Caco-2 (cell line): ENCODE results near the gene ENPP7. TPM values are rescaled to one million over a fixed set of nuclear protein-coding genes. Genes with fewer than 3 reads are reported as not detected.

ENCODE experiments used
- BruUV-seq: library from RNA; stranded (reverse); fragments of 400-500 nt; replicated peaks from 2 replicates; lab custom pipeline; 2021; lab: Mats Ljungman, UMichigan
- CTCF ChIA-PET: fragments of 300-600 bp; sonication (Branson Sonifier 250); formaldehyde crosslinking; loops from one replicate; lab custom pipeline; 2022; ENCODE audit warnings: antibody characterized with exemption; lab: Charles Lee
- POLR2A ChIA-PET: fragments of 300-600 bp; sonication (Branson Sonifier 250); formaldehyde crosslinking; loops from one replicate; lab custom pipeline; 2022; ENCODE audit warnings: antibody characterized with exemption; lab: Charles Lee
- DNase-seq, 2 experiments: peaks; one replicate each; pipeline versions ENCODE4 v3.0.0 to v3.0.0-alpha.2; 2020 to 2022
- H3K27me3 ChIP-seq: replicated peaks from 2 replicates; pipeline ENCODE4 v1.6.0; 2011; ENCODE audit warnings: low read length; ENCODE audit not compliant: control insufficient read depth, insufficient read depth
- H3K36me3 ChIP-seq: 2 replicates; pipeline ENCODE4 v1.5.1; 2011; ENCODE audit warnings: low read length; ENCODE audit not compliant: control insufficient read depth, insufficient read depth
- H3K4me1 ChIP-seq: fragments of 250-450 bp; sonication (Bioruptor Pico); 2 replicates; pipeline ENCODE4 v1.5.1; 2020; ENCODE audit warnings: mild to moderate bottlenecking
- H3K4me3 ChIP-seq: 2 replicates; pipeline ENCODE4 v1.5.1; 2011; ENCODE audit warnings: low read depth, mild to moderate bottlenecking, control low read depth, low read length
- H3K9me3 ChIP-seq: fragments of 250-450 bp; sonication (Bioruptor Pico); 2 replicates; pipeline ENCODE4 v1.5.1; 2020; ENCODE audit warnings: mild to moderate bottlenecking, moderate library complexity
- H3K27ac Mint-ChIP-seq: one replicate; pipeline ENCODE4 v1.8.0; 2022; ENCODE audit warnings: mixed read lengths; ENCODE audit not compliant: unreplicated experiment
- H3K27me3 Mint-ChIP-seq: one replicate; pipeline ENCODE4 v1.8.0; 2022; ENCODE audit warnings: mixed read lengths; ENCODE audit not compliant: insufficient read depth, unreplicated experiment
- H3K36me3 Mint-ChIP-seq: one replicate; pipeline ENCODE4 v1.8.0; 2022; ENCODE audit warnings: mild to moderate bottlenecking, mixed read lengths; ENCODE audit not compliant: insufficient read depth, unreplicated experiment
- H3K4me1 Mint-ChIP-seq: one replicate; pipeline ENCODE4 v1.8.0; 2022; ENCODE audit warnings: low read depth, mixed read lengths; ENCODE audit not compliant: unreplicated experiment
- H3K4me3 Mint-ChIP-seq: one replicate; pipeline ENCODE4 v1.8.0; 2022; ENCODE audit warnings: mild to moderate bottlenecking, moderate library complexity, mixed read lengths; ENCODE audit not compliant: unreplicated experiment
- H3K9me3 Mint-ChIP-seq: one replicate; pipeline ENCODE4 v1.8.0; 2022; ENCODE audit warnings: mixed read lengths; ENCODE audit not compliant: unreplicated experiment
- CTCF ChIP-seq, 2 experiments: fragments of 200-600 bp in 1 of 2; IDR thresholded peaks; 1 replicate in 1 of 2; 2 replicates in 1 of 2; pipeline versions ENCODE4 v1.5.1 to v1.8.0; 2011 to 2022; ENCODE audit warnings: antibody characterized with exemption in 1 of 2, control low read depth in 1 of 2, inconsistent platforms in 1 of 2, low read depth in 1 of 2, low read length in 1 of 2, mild to moderate bottlenecking in 1 of 2, moderate library complexity in 1 of 2; ENCODE audit not compliant: insufficient read depth in 1 of 2, severe bottlenecking in 1 of 2, unreplicated experiment in 1 of 2
- intact Hi-C: fragments of 100-400 bp; cut with micrococcal nuclease; formaldehyde crosslinking; loops from one replicate; pipeline ENCODE4 v1.10.0; 2022; ENCODE audit not compliant: unreplicated experiment
- total RNA-seq: library from RNA; stranded (reverse); gene quantifications from 2 replicates; pipeline ENCODE4 v1.2.3, GENCODE V29; 2022

The ENPP7 gene
- total RNA-seq, 1 experiment from 2014 or later, result 0.34 TPM

GRCh38 chr17:79785900-79786810 lies 55.4 kb downstream of the ENPP7 start:
- ChIA-PET POLR2A (no interaction called here), CTCF (interaction anchor here (1.7 kb wide), 1 partner anchor 11 kb away, joined by 7 read pairs; the partner anchor contains the start of gene CBX8)
- no TSS peak for BruUV-seq
- Histone ChIP-seq H3K9me3 (no peaks in the 10 kb centered on the region), H3K36me3 (no peaks in the 10 kb centered on the region), H3K27me3 (no peaks in the 10 kb centered on the region), H3K4me3 (no peak overlapping the region), H3K4me1 (no peaks in the 10 kb centered on the region)
- TF ChIP-seq CTCF (IDR thresholded peaks at IDR 0.05; ENCODE audit: insufficient read depth in 1 of 2, low read depth in 1 of 2, low read length in 1 of 2, severe bottlenecking in 1 of 2, unreplicated experiment in 1 of 2), result no peak
- Mint-ChIP-seq H3K4me1 (no peaks in the 10 kb centered on the region), H3K9me3 (no peaks in the 10 kb centered on the region), H3K36me3 (peaks cover 57% of the 10 kb centered on the region), H3K4me3 (no peak overlapping the region), H3K27ac (peak overlapping the region; percentile 55), H3K27me3 (no peaks in the 10 kb centered on the region)
- DNase-seq, result no peak
- intact Hi-C loops, result no loop called here

GRCh38 chr17:79786930-79787643 lies 56.3 kb downstream of the ENPP7 start:
- TSS peak; percentile 12 for BruUV-seq
- Mint-ChIP-seq H3K27me3 (no peaks in the 10 kb centered on the region), H3K9me3 (no peaks in the 10 kb centered on the region), H3K27ac (peak overlapping the region; percentile 55), H3K36me3 (peaks cover 55% of the 10 kb centered on the region), H3K4me3 (no peak overlapping the region), H3K4me1 (no peaks in the 10 kb centered on the region)
- Histone ChIP-seq H3K36me3 (no peaks in the 10 kb centered on the region), H3K27me3 (no peaks in the 10 kb centered on the region), H3K9me3 (no peaks in the 10 kb centered on the region), H3K4me1 (no peaks in the 10 kb centered on the region), H3K4me3 (no peak overlapping the region)
- intact Hi-C loops, result no loop called here
- no peak for TF ChIP-seq CTCF (IDR thresholded peaks at IDR 0.05; ENCODE audit: insufficient read depth in 1 of 2, low read depth in 1 of 2, low read length in 1 of 2, severe bottlenecking in 1 of 2, unreplicated experiment in 1 of 2)
- ChIA-PET CTCF (interaction anchor here (1.7 kb wide), 1 partner anchor 10 kb away, joined by 7 read pairs; the partner anchor contains the start of gene CBX8), POLR2A (interaction anchor here (0.5 to 1.4 kb wide), 3 partner anchors 10 to 139 kb away, joined by 3 to 6 read pairs (median 5); partner anchors contain the start of gene CBX8)
- DNase-seq, result no peak

DNA sequence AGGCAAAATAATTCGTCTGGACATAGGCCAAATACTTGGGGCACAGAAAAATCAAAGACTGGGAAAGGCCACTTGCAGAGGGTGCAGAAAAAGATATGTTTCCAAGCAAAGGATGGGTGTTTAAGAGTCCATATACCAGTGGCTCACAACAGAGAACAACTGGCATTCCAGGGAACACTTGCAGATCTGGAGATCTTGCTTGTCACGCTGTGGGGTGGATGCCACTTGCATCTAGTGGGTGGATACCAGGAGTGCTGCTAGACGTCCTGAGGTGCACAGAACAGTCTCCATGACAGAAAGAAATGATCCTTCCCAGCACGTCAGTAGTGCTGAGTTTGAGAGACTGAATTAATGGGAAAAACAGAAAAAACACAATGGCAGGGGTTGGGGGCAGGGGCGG lies 57.7 kb downstream of the ENPP7 start:
- no peaks in the 10 kb centered on the region for H3K4me1 ChIP-seq
- BruUV-seq, result no TSS peak
- peak overlapping the region; percentile 7 for H3K27ac Mint-ChIP-seq
- no peaks in the 10 kb centered on the region for H3K9me3 Mint-ChIP-seq
- H3K27me3 ChIP-seq, result no peaks in the 10 kb centered on the region
- no peaks in the 10 kb centered on the region for H3K9me3 ChIP-seq
- DNase-seq, result no peak
- no peak overlapping the region for H3K4me3 Mint-ChIP-seq
- no peak overlapping the region for H3K4me3 ChIP-seq
- intact Hi-C loops, result no loop called here
- H3K36me3 ChIP-seq, result no peaks in the 10 kb centered on the region
- TF ChIP-seq CTCF (IDR thresholded peaks at IDR 0.05; ENCODE audit: insufficient read depth in 1 of 2, low read depth in 1 of 2, low read length in 1 of 2, severe bottlenecking in 1 of 2, unreplicated experiment in 1 of 2), result no peak
- ChIA-PET POLR2A (interaction anchor here (0.6 kb wide), 1 partner anchor 56 kb away, joined by 4 read pairs; no protein-coding TSS in a partner anchor), CTCF (interaction anchor here (1.2 kb wide), 1 partner anchor 23 kb away, joined by 3 read pairs; no protein-coding TSS in a partner anchor)
- no peaks in the 10 kb centered on the region for H3K4me1 Mint-ChIP-seq
- peaks cover 54% of the 10 kb centered on the region for H3K36me3 Mint-ChIP-seq
- H3K27me3 Mint-ChIP-seq, result no peaks in the 10 kb centered on the region
